Kidney epithelial cell (primary cell): ENCODE data around the gene TTPAL. TPM values are rescaled to one million over a fixed set of nuclear protein-coding genes. Genes with fewer than 3 reads are reported as not detected.

Experiments
- DNase-seq: peaks from one replicate; pipeline ENCODE4 v3.0.0-alpha.2; 2010; ENCODE audit warnings: low read depth
- H3K27me3 ChIP-seq: 2 replicates; pipeline ENCODE4 v1.6.0; 2011; ENCODE audit warnings: low read length; ENCODE audit not compliant: control insufficient read depth, insufficient read depth
- H3K36me3 ChIP-seq: 2 replicates; pipeline ENCODE4 v1.5.1; 2011; ENCODE audit warnings: low read length; ENCODE audit not compliant: control insufficient read depth, insufficient read depth
- H3K4me3 ChIP-seq: 2 replicates; pipeline ENCODE4 v1.5.1; 2011; ENCODE audit warnings: low read depth, mild to moderate bottlenecking, control low read depth, low read length
- CTCF ChIP-seq: IDR thresholded peaks from 2 replicates; pipeline ENCODE4 v1.5.1; 2011; ENCODE audit warnings: mild to moderate bottlenecking, moderate library complexity, low read length, control low read depth, inconsistent platforms; ENCODE audit not compliant: insufficient read depth, poor library complexity, severe bottlenecking
- total RNA-seq: library from RNA; depleted of rRNA; stranded (reverse); fragments of >200 nt; gene quantifications from 2 replicates; pipeline ENCODE4 v1.2.3, GENCODE V29; 2015

The TTPAL gene
- total RNA-seq, 1 donor from 2014 or later: 15.4 TPM

- Histone ChIP-seq H3K4me3 (no peak overlapping the region), H3K36me3 (peaks cover 3% of the 10 kb centered on the region), H3K27me3 (no peaks in the 10 kb centered on the region)
- TF ChIP-seq CTCF: no peak
- no peak for DNase-seq
Measured at GRCh38 chr20:44500221-44500620, 24.5 kb downstream of the TTPAL start.

GRCh38 chr20:44501448-44501847, 25.8 kb downstream of the TTPAL start:
- H3K36me3 ChIP-seq: peaks cover 3% of the 10 kb centered on the region
- DNase-seq: no peak
- TF ChIP-seq CTCF: no peak
- H3K4me3 ChIP-seq: no peak overlapping the region
- no peaks in the 10 kb centered on the region for H3K27me3 ChIP-seq

GRCh38 chr20:44502968-44503367, 27.3 kb downstream of the TTPAL start:
- no peak for TF ChIP-seq CTCF
- H3K4me3 ChIP-seq: no peak overlapping the region
- DNase-seq: no peak
- H3K36me3 ChIP-seq: peaks cover 3% of the 10 kb centered on the region
- H3K27me3 ChIP-seq: no peaks in the 10 kb centered on the region

DNA sequence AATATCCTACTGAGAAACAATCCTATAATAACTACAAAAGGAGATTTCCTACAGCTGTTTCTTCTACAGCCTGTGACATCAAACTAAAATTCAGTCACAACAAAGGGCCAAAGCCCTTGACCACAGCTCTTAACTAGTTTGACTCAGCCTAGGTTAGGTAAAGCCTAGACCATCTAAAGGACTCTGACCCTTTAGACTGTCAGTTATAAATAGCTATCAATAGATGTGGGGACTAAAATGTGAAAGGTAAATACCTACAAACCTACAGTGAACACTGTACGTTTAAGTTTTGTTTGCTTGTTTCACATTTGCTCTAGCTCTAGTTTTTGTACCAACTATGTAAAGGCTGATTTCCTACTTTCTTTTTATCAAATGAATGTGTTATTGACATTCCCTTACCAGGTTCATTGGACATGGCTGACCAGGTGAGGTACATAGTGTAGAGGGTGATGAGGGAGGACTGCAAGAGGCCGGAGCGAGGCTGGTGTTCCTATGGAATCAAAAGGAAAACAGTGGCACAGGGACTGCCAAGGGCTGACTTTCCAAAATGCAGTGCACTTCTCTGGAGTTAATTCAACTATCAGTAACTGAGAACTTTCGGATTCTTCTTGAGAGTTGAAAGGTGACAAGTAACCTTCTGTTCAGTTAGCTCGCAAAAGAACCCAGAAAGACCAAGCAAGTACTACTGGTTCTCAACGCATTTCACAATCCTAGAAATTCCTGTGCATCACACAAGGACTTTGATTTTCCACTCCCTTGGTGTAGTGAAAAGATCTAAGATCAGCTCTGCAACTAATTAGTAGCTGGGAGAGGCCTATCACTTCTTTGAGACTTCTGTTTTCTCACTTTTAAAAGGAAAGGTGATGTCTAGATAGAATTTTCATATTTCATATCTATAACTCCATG, 29.0 kb downstream of the TTPAL start:
- DNase-seq: no peak
- H3K4me3 ChIP-seq: no peak overlapping the region
- no peaks in the 10 kb centered on the region for H3K27me3 ChIP-seq
- no peak for TF ChIP-seq CTCF
- H3K36me3 ChIP-seq: peaks cover 3% of the 10 kb centered on the region

DNA sequence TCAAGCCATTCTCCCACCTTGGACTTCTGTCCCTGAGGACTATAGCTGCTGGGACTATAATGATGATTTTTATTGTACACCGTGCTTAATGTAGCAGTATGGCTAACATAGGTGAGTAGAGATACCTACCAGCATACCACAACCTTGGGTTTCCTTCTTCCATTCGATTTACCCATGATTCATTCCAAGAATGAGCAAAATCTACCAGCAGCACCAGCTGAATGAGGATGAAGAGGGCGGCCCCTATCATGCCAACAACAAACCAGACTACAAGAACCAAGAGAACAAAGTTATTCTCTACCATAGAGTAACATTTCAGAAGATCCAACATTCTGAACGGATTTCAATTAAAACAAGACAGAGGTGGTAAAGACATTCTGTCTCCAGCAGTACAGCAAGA, 34.1 kb downstream of the TTPAL start:
- Histone ChIP-seq H3K36me3 (peaks cover under 1% of the 10 kb centered on the region), H3K27me3 (no peaks in the 10 kb centered on the region), H3K4me3 (no peak overlapping the region)
- no peak for TF ChIP-seq CTCF
- no peak for DNase-seq

- no peak for TF ChIP-seq CTCF
- Histone ChIP-seq H3K4me3 (no peak overlapping the region), H3K27me3 (no peaks in the 10 kb centered on the region), H3K36me3 (no peaks in the 10 kb centered on the region)
- no peak for DNase-seq
Measured at GRCh38 chr20:44513871-44514270, 38.2 kb downstream of the TTPAL start.
